Measurements from ENCODE around the gene SNX7. TPM values are rescaled to one million over a fixed set of nuclear protein-coding genes. Genes with fewer than 3 reads are reported as not detected.

SNX7 gene
- polyA plus RNA-seq, 3 donors = 0.04 to 3.9 (median 0.15) TPM

GRCh38 chr1:98723574-98723973 lies 62.1 kb downstream of the SNX7 start:
- no peaks in the 10 kb centered on the region for H3K36me3 Mint-ChIP-seq
- no peaks in the 10 kb centered on the region for H3K36me3 ChIP-seq (replicated peaks in 1 of 2; ENCODE audit: control insufficient read depth in 1 of 2, insufficient read depth in 2 of 2, low read length in 2 of 2)
- H3K4me2 ChIP-seq (replicated peaks; ENCODE audit: extremely low read depth, low read length, poor library complexity, severe bottlenecking) = no peak overlapping the region
- intact Hi-C loops (cut with micrococcal nuclease) = no loop called here
- no peaks in the 10 kb centered on the region for H3K27me3 Mint-ChIP-seq (ENCODE audit: low read depth in 3 of 3)
- no peak for DNase-seq
- H3K27ac Mint-ChIP-seq = no peak overlapping the region
- H3K27me3 ChIP-seq (ENCODE audit: control insufficient read depth in 2 of 2, insufficient read depth in 2 of 2, low read length in 2 of 2) = no peaks in the 10 kb centered on the region
- H4K20me1 ChIP-seq (ENCODE audit: insufficient read depth, low read length) = no peaks in the 10 kb centered on the region
- no peaks in the 10 kb centered on the region for H3K4me1 ChIP-seq (ENCODE audit: control insufficient read depth in 1 of 2, insufficient read depth in 2 of 2, low read length in 2 of 2)
- H3K4me3 Mint-ChIP-seq = no peak overlapping the region
- H3K4me3 ChIP-seq (replicated peaks in 1 of 3; ENCODE audit: low read depth in 2 of 3, low read length in 3 of 3) = no peak overlapping the region
- H3K9me3 Mint-ChIP-seq = peaks cover 2 to 12% (median 5%) of the 10 kb centered on the region in 7 donors
- H3K9me3 ChIP-seq (replicated peaks in 1 of 2; ENCODE audit: control insufficient read depth in 1 of 2, insufficient read depth in 1 of 2, low read length in 2 of 2) = peaks cover 3 to 5% of the 10 kb centered on the region in 2 donors
- TF ChIP-seq, protein P1, sequence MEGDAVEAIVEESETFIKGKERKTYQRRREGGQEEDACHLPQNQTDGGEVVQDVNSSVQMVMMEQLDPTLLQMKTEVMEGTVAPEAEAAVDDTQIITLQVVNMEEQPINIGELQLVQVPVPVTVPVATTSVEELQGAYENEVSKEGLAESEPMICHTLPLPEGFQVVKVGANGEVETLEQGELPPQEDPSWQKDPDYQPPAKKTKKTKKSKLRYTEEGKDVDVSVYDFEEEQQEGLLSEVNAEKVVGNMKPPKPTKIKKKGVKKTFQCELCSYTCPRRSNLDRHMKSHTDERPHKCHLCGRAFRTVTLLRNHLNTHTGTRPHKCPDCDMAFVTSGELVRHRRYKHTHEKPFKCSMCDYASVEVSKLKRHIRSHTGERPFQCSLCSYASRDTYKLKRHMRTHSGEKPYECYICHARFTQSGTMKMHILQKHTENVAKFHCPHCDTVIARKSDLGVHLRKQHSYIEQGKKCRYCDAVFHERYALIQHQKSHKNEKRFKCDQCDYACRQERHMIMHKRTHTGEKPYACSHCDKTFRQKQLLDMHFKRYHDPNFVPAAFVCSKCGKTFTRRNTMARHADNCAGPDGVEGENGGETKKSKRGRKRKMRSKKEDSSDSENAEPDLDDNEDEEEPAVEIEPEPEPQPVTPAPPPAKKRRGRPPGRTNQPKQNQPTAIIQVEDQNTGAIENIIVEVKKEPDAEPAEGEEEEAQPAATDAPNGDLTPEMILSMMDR (IDR thresholded peaks at IDR 0.05) = no peak
- WGBS (ENCODE audit: insufficient coverage) = 81% methylated on average over 3 of the region's 8 CpGs
- no peaks in the 10 kb centered on the region for H3K4me1 Mint-ChIP-seq
- H3K79me2 ChIP-seq (ENCODE audit: insufficient read depth, low read length) = no peaks in the 10 kb centered on the region
- H3K9ac ChIP-seq (ENCODE audit: insufficient read depth, low read length, poor library complexity, severe bottlenecking) = no peak overlapping the region
- H3K27ac ChIP-seq (ENCODE audit: low read depth in 1 of 2, low read length in 2 of 2) = no peak overlapping the region
- H2AFZ ChIP-seq (ENCODE audit: insufficient read depth, low read depth, low read length, poor library complexity, severe bottlenecking) = no peak overlapping the region

DNA sequence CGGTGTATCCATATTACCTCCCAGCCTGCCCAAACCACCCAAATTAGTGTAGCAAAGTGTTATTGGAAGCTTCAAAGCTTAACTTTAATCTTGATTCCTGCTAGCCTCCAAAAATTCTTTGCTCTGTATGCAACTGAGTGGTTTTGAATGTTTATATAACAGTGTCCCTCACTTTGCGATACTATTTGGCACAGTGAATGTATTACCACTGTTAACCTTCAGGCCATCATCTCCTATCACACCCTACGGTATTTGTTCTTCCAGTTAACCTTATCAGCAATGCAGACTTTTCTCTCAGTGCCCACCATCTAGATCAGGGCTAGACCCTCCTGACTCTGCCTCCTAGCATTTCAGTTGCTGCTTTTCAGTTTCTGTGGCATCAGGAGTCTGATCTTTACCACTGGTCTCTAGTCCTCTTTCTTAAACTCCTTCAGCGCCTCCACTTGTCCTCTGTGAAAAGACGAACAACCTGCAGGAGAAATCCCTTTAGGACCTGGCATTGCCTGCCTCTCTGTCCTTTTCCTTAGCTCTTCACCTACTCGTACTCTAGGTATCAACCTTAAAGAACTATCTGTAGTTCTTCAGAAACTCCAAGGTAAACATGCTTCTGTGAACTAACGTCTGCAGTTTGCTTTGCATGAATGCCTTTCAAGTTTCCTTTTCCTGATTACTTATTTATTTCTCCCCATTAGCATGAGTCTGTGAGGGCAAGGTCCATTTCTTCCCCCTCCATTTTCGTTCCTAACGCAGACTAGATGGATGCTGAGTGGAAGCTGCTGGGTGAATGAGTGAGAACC lies 71.7 kb downstream of the SNX7 start:
- TF ChIP-seq, protein P1 (IDR thresholded peaks at IDR 0.05) = no peak
- WGBS (ENCODE audit: insufficient coverage) = 93% methylated on average over 4 of the region's 9 CpGs
- H3K4me3 Mint-ChIP-seq = no peak overlapping the region

More for the DNA sequence above, 71.7 kb downstream of the SNX7 start:
- Mint-ChIP-seq H3K9me3 (peaks cover 0 to 4% (median 2%) of the 10 kb centered on the region in 7 donors), H3K27ac (no peak overlapping the region), H3K4me1 (no peaks in the 10 kb centered on the region), H3K27me3 (ENCODE audit: low read depth in 3 of 3) (peaks cover 0 to 2% (median 0%) of the 10 kb centered on the region in 3 donors), H3K36me3 (no peaks in the 10 kb centered on the region)
- Histone ChIP-seq H4K20me1 (ENCODE audit: insufficient read depth, low read length) (no peaks in the 10 kb centered on the region), H3K9ac (ENCODE audit: insufficient read depth, low read length, poor library complexity, severe bottlenecking) (no peak overlapping the region), H3K9me3 (replicated peaks in 1 of 2; ENCODE audit: control insufficient read depth in 1 of 2, insufficient read depth in 1 of 2, low read length in 2 of 2) (no peaks in the 10 kb centered on the region), H2AFZ (ENCODE audit: insufficient read depth, low read depth, low read length, poor library complexity, severe bottlenecking) (no peak overlapping the region), H3K27me3 (ENCODE audit: control insufficient read depth in 2 of 2, insufficient read depth in 2 of 2, low read length in 2 of 2) (no peaks in the 10 kb centered on the region), H3K4me2 (replicated peaks; ENCODE audit: extremely low read depth, low read length, poor library complexity, severe bottlenecking) (no peak overlapping the region), H3K79me2 (ENCODE audit: insufficient read depth, low read length) (no peaks in the 10 kb centered on the region), H3K27ac (ENCODE audit: low read depth in 1 of 2, low read length in 2 of 2) (no peak overlapping the region), H3K36me3 (replicated peaks in 1 of 2; ENCODE audit: control insufficient read depth in 1 of 2, insufficient read depth in 2 of 2, low read length in 2 of 2) (no peaks in the 10 kb centered on the region), H3K4me3 (replicated peaks in 1 of 3; ENCODE audit: low read depth in 2 of 3, low read length in 3 of 3) (no peak overlapping the region), H3K4me1 (ENCODE audit: control insufficient read depth in 1 of 2, insufficient read depth in 2 of 2, low read length in 2 of 2) (no peaks in the 10 kb centered on the region)
- no peak for DNase-seq
- intact Hi-C loops (cut with micrococcal nuclease) = no loop called here
